ENCODE results near the gene TECTB.

The TECTB gene

GRCh38 chr10:112295853-112296830, 12.9 kb downstream of the TECTB start:
- TF ChIP-seq CTCF (conservative IDR thresholded peaks at IDR 0.05; ENCODE audit: low read depth, low read length), result no peak
- no peak for DNase-seq (ENCODE audit: low read depth)
- no peak overlapping the region for H3K4me3 ChIP-seq (ENCODE audit: low read length)

GRCh38 chr10:112296908-112297331, 13.7 kb downstream of the TECTB start:
- TF ChIP-seq CTCF (conservative IDR thresholded peaks at IDR 0.05; ENCODE audit: low read depth, low read length), result no peak
- no peak overlapping the region for H3K4me3 ChIP-seq (ENCODE audit: low read length)
- no peak for DNase-seq (ENCODE audit: low read depth)

GRCh38 chr10:112298581-112298980, 15.4 kb downstream of the TECTB start:
- no peak for DNase-seq (ENCODE audit: low read depth)

GRCh38 chr10:112299456-112299855, 16.3 kb downstream of the TECTB start:
- no peak overlapping the region for H3K4me3 ChIP-seq (ENCODE audit: low read length)
- TF ChIP-seq CTCF (conservative IDR thresholded peaks at IDR 0.05; ENCODE audit: low read depth, low read length), result no peak
- DNase-seq (ENCODE audit: low read depth), result no peak

More at GRCh38 chr10:112298581-112298980, 15.4 kb downstream of the TECTB start:
- H3K4me3 ChIP-seq (ENCODE audit: low read length), result no peak overlapping the region
- no peak for TF ChIP-seq CTCF (conservative IDR thresholded peaks at IDR 0.05; ENCODE audit: low read depth, low read length)

- TF ChIP-seq CTCF (conservative IDR thresholded peaks at IDR 0.05; ENCODE audit: low read depth, low read length), result no peak
- no peak for DNase-seq (ENCODE audit: low read depth)
- H3K4me3 ChIP-seq (ENCODE audit: low read length), result no peak overlapping the region
These were observed 19.1 kb downstream of the TECTB start for GRCh38 chr10:112302335-112302734.

GRCh38 chr10:112303528-112303927, 20.3 kb downstream of the TECTB start:
- H3K4me3 ChIP-seq (ENCODE audit: low read length), result no peak overlapping the region
- DNase-seq (ENCODE audit: low read depth), result no peak
- no peak for TF ChIP-seq CTCF (conservative IDR thresholded peaks at IDR 0.05; ENCODE audit: low read depth, low read length)
